Measurements from ENCODE around the gene DBX1.

DBX1 gene

DNA sequence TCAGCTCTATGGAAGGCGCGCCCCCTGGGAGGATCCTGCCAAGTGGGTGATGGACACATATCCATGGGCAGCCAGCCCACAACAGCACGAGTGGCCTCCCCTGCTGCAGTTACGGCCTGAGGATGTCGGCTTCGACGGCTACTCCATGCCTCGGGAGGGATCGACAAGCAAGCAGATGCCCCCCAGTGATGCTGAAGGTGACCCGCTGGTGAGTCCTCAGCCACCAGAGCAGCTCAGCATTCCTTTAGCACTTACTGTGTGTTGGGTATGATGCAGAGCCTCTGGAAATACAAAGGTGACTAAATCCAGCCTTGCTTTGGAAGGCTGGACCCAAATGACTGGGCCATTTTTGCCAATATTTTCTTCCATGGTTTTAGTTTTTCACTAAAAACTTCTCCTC is 45.7 kb downstream of the DBX1 start:
- Histone ChIP-seq H3K79me2 (ENCODE audit: low read length) (no peaks in the 10 kb centered on the region), H3K4me3 (ENCODE audit: low read length) (no peak overlapping the region), H3F3A (ENCODE audit: insufficient read depth, low read length) (no peaks in the 10 kb centered on the region), H3K9ac (ENCODE audit: low read length) (no peak overlapping the region), H2AFZ (ENCODE audit: low read length) (no peak overlapping the region), H3K36me3 (replicated peaks; ENCODE audit: insufficient read depth, low read length) (no peaks in the 10 kb centered on the region), H3K27ac (ENCODE audit: low read length) (no peak overlapping the region), H4K20me1 (ENCODE audit: insufficient read depth, low read length) (no peaks in the 10 kb centered on the region), H3K27me3 (replicated peaks; ENCODE audit: insufficient read depth, low read length) (no peaks in the 10 kb centered on the region), H3K9me2 (replicated peaks; ENCODE audit: insufficient read depth, low read length) (no peaks in the 10 kb centered on the region), H3K4me2 (ENCODE audit: low read depth, low read length) (no peak overlapping the region), H3K4me1 (ENCODE audit: low read length) (no peaks in the 10 kb centered on the region), H3K9me3 (replicated peaks; ENCODE audit: insufficient read depth, low read length) (no peaks in the 10 kb centered on the region)
- TF ChIP-seq EZH2phosphoT487 (IDR thresholded peaks at IDR 0.05; ENCODE audit: low read length) (no peak), EZH2 (optimal IDR thresholded peaks at IDR 0.05; ENCODE audit: low read depth, low read length) (no peak)
- TF ChIP-seq, protein P1, sequence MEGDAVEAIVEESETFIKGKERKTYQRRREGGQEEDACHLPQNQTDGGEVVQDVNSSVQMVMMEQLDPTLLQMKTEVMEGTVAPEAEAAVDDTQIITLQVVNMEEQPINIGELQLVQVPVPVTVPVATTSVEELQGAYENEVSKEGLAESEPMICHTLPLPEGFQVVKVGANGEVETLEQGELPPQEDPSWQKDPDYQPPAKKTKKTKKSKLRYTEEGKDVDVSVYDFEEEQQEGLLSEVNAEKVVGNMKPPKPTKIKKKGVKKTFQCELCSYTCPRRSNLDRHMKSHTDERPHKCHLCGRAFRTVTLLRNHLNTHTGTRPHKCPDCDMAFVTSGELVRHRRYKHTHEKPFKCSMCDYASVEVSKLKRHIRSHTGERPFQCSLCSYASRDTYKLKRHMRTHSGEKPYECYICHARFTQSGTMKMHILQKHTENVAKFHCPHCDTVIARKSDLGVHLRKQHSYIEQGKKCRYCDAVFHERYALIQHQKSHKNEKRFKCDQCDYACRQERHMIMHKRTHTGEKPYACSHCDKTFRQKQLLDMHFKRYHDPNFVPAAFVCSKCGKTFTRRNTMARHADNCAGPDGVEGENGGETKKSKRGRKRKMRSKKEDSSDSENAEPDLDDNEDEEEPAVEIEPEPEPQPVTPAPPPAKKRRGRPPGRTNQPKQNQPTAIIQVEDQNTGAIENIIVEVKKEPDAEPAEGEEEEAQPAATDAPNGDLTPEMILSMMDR (IDR thresholded peaks at IDR 0.05; ENCODE audit: low read length) = no peak
- DNase-seq = no peak

DNA sequence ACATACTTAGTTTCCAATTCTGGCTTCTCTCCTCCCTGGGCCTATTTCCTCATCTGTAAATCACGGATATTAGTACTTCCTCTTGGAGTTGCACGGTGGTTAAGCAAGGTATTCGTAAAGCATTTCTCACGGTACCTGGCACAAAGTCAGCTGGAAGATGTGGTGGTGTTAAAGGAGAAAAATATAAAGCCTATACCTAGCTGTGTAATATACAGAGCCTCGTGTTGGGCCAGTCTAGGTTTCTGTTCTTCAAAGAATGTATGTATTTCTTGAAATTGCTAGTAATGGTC is 47.2 kb downstream of the DBX1 start:
- H3K27me3 ChIP-seq (replicated peaks; ENCODE audit: insufficient read depth, low read length) = no peaks in the 10 kb centered on the region
- H3K9ac ChIP-seq (ENCODE audit: low read length) = no peak overlapping the region
- H3K79me2 ChIP-seq (ENCODE audit: low read length) = no peaks in the 10 kb centered on the region
- no peak for DNase-seq
- TF ChIP-seq, protein P1 (IDR thresholded peaks at IDR 0.05; ENCODE audit: low read length) = no peak
- TF ChIP-seq EZH2phosphoT487 (IDR thresholded peaks at IDR 0.05; ENCODE audit: low read length) (no peak), EZH2 (optimal IDR thresholded peaks at IDR 0.05; ENCODE audit: low read depth, low read length) (no peak)
- no peak overlapping the region for H3K4me3 ChIP-seq (ENCODE audit: low read length)
- H3K9me2 ChIP-seq (replicated peaks; ENCODE audit: insufficient read depth, low read length) = no peaks in the 10 kb centered on the region
- H3K4me2 ChIP-seq (ENCODE audit: low read depth, low read length) = no peak overlapping the region
- H3K9me3 ChIP-seq (replicated peaks; ENCODE audit: insufficient read depth, low read length) = no peaks in the 10 kb centered on the region
- no peaks in the 10 kb centered on the region for H3K36me3 ChIP-seq (replicated peaks; ENCODE audit: insufficient read depth, low read length)
- H2AFZ ChIP-seq (ENCODE audit: low read length) = no peak overlapping the region
- H4K20me1 ChIP-seq (ENCODE audit: insufficient read depth, low read length) = no peaks in the 10 kb centered on the region
- H3K4me1 ChIP-seq (ENCODE audit: low read length) = no peaks in the 10 kb centered on the region
- H3F3A ChIP-seq (ENCODE audit: insufficient read depth, low read length) = no peaks in the 10 kb centered on the region
- no peak overlapping the region for H3K27ac ChIP-seq (ENCODE audit: low read length)

DNA sequence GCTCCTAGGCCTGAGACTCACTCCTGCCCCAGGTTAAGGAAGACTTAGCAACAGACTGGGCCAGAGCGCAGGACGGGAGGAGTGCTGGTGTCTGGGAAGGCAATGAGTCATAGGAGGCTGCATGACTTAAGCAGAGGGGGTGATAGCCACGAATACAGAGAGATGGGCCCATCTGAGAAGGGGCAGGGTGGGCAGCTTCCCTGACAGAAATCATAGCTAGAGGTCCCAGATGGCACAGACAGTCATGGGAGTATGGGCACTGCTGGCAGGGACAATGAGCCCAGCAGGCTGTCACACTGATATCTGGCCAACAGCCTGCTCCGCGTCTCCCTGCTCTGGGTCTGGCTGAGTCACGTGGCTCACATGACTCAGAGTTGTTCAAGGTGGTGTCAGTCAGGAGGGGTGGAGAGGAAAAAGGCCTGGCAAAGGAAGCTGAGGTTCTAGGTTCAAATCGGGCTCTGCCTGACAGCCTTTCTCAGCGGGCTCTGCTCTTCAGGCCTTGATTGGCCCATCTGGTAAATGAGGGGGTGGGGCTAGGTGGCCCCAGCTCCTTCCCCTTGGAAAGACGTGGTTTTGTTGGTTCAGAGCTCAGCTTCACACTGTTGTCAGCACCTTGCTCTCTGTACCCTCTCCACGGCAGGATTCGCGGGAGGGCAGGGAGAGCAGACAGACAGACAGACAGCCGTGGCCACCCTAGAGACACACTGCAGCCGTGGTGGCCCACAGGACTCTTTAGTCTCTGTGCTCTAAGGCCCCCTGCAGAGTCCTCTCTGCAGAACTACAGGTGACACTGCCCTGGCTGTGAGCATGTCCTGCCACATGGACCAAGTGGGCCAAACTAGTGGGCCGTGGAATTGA is 47.8 kb downstream of the DBX1 start:
- H3K9ac ChIP-seq (ENCODE audit: low read length) = no peak overlapping the region
- no peaks in the 10 kb centered on the region for H3K27me3 ChIP-seq (replicated peaks; ENCODE audit: insufficient read depth, low read length)
- H3K4me1 ChIP-seq (ENCODE audit: low read length) = no peaks in the 10 kb centered on the region
- no peak for DNase-seq
- no peaks in the 10 kb centered on the region for H3K9me3 ChIP-seq (replicated peaks; ENCODE audit: insufficient read depth, low read length)
- H3K4me3 ChIP-seq (ENCODE audit: low read length) = no peak overlapping the region
- no peaks in the 10 kb centered on the region for H3K36me3 ChIP-seq (replicated peaks; ENCODE audit: insufficient read depth, low read length)
- no peaks in the 10 kb centered on the region for H3K79me2 ChIP-seq (ENCODE audit: low read length)
- no peaks in the 10 kb centered on the region for H4K20me1 ChIP-seq (ENCODE audit: insufficient read depth, low read length)
- H3K4me2 ChIP-seq (ENCODE audit: low read depth, low read length) = no peak overlapping the region
- H3F3A ChIP-seq (ENCODE audit: insufficient read depth, low read length) = no peaks in the 10 kb centered on the region
- H3K27ac ChIP-seq (ENCODE audit: low read length) = no peak overlapping the region
- no peaks in the 10 kb centered on the region for H3K9me2 ChIP-seq (replicated peaks; ENCODE audit: insufficient read depth, low read length)
- H2AFZ ChIP-seq (ENCODE audit: low read length) = no peak overlapping the region
- TF ChIP-seq, protein P1 (IDR thresholded peaks at IDR 0.05; ENCODE audit: low read length) = no peak
- TF ChIP-seq EZH2phosphoT487 (IDR thresholded peaks at IDR 0.05; ENCODE audit: low read length) (no peak), EZH2 (optimal IDR thresholded peaks at IDR 0.05; ENCODE audit: low read depth, low read length) (no peak)
